Gastroesophageal sphincter (tissue), 4 donors: ENCODE measurements around the gene ERCC6L. TPM values are rescaled to one million over a fixed set of nuclear protein-coding genes. Genes with fewer than 3 reads are reported as not detected.
"Not testable (repeated sequence)": the region's sequence is repeated elsewhere in the genome, so short reads cannot be mapped to it uniquely, and the experiment has no call there.

Source experiments
- ATAC-seq: fragments of 150-250 bp; one replicate; pipeline ENCODE4 v1.9.1; 2016; ENCODE audit warnings: mild to moderate bottlenecking, moderate library complexity
- H3K27ac ChIP-seq, 4 donors: fragments of 200-600 bp; sonication (generic) in 3 of 4; 1 replicate in 3 of 4; 2 replicates in 1 of 4; pipeline ENCODE4 v1.5.1; 2016 to 2019
- H3K27me3 ChIP-seq: fragments of 200-600 bp; sonication (generic); one replicate; pipeline ENCODE4 v1.5.1; 2019
- H3K36me3 ChIP-seq, 2 donors: fragments of 200-600 bp; sonication (generic); one replicate each; pipeline ENCODE4 v1.5.1; 2019; ENCODE audit warnings: control low read depth in 1 of 2
- H3K4me1 ChIP-seq, 3 donors: fragments of 200-600 bp; sonication (generic); 1 replicate in 2 of 3; 2 replicates in 1 of 3; pipeline ENCODE4 v1.5.1; 2016 to 2019; ENCODE audit warnings: control low read depth in 2 of 3
- H3K4me3 ChIP-seq, 2 donors: fragments of 200-600 bp; sonication (generic); one replicate each; pipeline ENCODE4 v1.5.1; 2019; ENCODE audit warnings: mild to moderate bottlenecking in 1 of 2, moderate library complexity in 1 of 2
- H3K9me3 ChIP-seq, 3 donors: fragments of 200-600 bp; sonication (generic); one replicate each; pipeline ENCODE4 v1.5.1; 2017 to 2019; ENCODE audit warnings: control low read depth in 2 of 3
- EP300 ChIP-seq: sonication (generic); formaldehyde crosslinking; IDR thresholded peaks from one replicate; pipeline ENCODE4 v1.6.1; 2017; ENCODE audit warnings: antibody characterized with exemption, mild to moderate bottlenecking
- POLR2A ChIP-seq, 2 donors: fragments of 450-650 bp; IDR thresholded peaks; one replicate each; pipeline ENCODE4 v1.6.1; 2017; ENCODE audit warnings: antibody characterized with exemption in 2 of 2, mild to moderate bottlenecking in 2 of 2, moderate library complexity in 1 of 2
- POLR2AphosphoS5 ChIP-seq: sonication (generic); formaldehyde crosslinking; IDR thresholded peaks from one replicate; pipeline ENCODE4 v1.6.1; 2017; ENCODE audit warnings: antibody characterized with exemption
- WGBS, 2 donors: methylation state at CpG; one replicate each; pipeline ENCODE4 v1.1.5; 2018; ENCODE audit warnings: low coverage in 1 of 2; 5-methylcytosine and 5-hydroxymethylcytosine counted together
- total RNA-seq, 4 donors: library from RNA; depleted of rRNA; stranded (reverse); fragments of >200 nt; gene quantifications; one replicate each; pipeline ENCODE4 v1.1.0, GENCODE V29; 2016
- TF ChIP-seq, protein P1 (sequence below), 4 experiments: fragments of 200-600 bp in 2 of 4; fragments of 450-650 bp in 2 of 4; sonication (generic) in 1 of 4; IDR thresholded peaks; one replicate each; pipeline ENCODE4 v1.5.1; 2017 to 2019; ENCODE audit warnings: antibody characterized with exemption in 4 of 4, mild to moderate bottlenecking in 2 of 4, moderate library complexity in 2 of 4

The ERCC6L gene
- total RNA-seq, 4 donors from 2014 or later: 0.37 TPM; not detected in 3

GRCh38 chrX:72181178-72182125 is 57.4 kb downstream of the ERCC6L start, which contains the start of gene PIN4:
PIN4 (plus strand) TSS chrX:72181757; CDS start chrX:72181786, 29 bp downstream.
- no peak for TF ChIP-seq EP300
- no peak for TF ChIP-seq POLR2A (IDR thresholded peaks at IDR 0.05)
- TF ChIP-seq, protein P1, sequence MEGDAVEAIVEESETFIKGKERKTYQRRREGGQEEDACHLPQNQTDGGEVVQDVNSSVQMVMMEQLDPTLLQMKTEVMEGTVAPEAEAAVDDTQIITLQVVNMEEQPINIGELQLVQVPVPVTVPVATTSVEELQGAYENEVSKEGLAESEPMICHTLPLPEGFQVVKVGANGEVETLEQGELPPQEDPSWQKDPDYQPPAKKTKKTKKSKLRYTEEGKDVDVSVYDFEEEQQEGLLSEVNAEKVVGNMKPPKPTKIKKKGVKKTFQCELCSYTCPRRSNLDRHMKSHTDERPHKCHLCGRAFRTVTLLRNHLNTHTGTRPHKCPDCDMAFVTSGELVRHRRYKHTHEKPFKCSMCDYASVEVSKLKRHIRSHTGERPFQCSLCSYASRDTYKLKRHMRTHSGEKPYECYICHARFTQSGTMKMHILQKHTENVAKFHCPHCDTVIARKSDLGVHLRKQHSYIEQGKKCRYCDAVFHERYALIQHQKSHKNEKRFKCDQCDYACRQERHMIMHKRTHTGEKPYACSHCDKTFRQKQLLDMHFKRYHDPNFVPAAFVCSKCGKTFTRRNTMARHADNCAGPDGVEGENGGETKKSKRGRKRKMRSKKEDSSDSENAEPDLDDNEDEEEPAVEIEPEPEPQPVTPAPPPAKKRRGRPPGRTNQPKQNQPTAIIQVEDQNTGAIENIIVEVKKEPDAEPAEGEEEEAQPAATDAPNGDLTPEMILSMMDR (IDR thresholded peaks at IDR 0.05): no peak
- TF ChIP-seq POLR2AphosphoS5: peak; percentile 43
- WGBS, 2 donors: 0 to 39% methylated on average over 5 to 12 of the region's 46 CpGs
- H3K4me1 ChIP-seq: peaks cover 0 to 26% (median 4%) of the 10 kb centered on the region in 3 donors
- peaks cover 0 to 2% of the 10 kb centered on the region in 2 donors for H3K36me3 ChIP-seq
- ATAC-seq: peak; percentile 97
- no peaks in the 10 kb centered on the region for H3K9me3 ChIP-seq
- H3K27me3 ChIP-seq: no peaks in the 10 kb centered on the region
- peak within 1 kb of the TSS; percentile 77 to 94 (median 80) for H3K27ac ChIP-seq
- H3K4me3 ChIP-seq: peak within 1 kb of the TSS; percentile 65 to 78

DNA sequence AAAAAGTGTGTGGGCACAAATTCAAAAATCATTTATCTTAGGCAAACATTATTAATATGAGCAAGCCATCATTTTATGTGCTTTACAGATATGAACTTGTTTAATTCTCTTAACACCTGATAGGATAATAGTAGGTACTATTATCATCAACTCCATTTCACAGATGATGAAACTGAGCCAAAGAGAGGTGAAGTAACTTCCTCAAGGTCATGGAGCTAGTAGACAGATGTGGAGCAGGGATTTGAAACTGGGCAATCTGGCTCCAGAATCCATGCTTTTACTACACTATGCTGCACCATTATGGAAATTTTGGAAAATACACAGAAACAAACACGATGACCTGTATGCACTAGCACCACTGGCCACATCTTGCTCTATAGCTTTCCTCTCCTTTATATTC is 58.3 kb downstream of the ERCC6L start:
- Histone ChIP-seq H3K9me3 (no peaks in the 10 kb centered on the region), H3K36me3 (no peaks in the 10 kb centered on the region), H3K27ac (peak overlapping the region; percentile 77 to 94 (median 80)), H3K27me3 (no peaks in the 10 kb centered on the region), H3K4me3 (peak overlapping the region; percentile 65 to 78), H3K4me1 (peaks cover 0 to 26% (median 4%) of the 10 kb centered on the region in 3 donors)
- ATAC-seq: no peak
- 0 to 14% methylated on average over 1 of the region's 1 CpG for whole genome bisulfite sequencing, 2 donors
- TF ChIP-seq EP300 (no peak), POLR2A (IDR thresholded peaks at IDR 0.05) (no peak), POLR2AphosphoS5 (no peak)
- TF ChIP-seq, protein P1 (IDR thresholded peaks at IDR 0.05): no peak

- Histone ChIP-seq H3K4me3 (no peak overlapping the region), H3K4me1 (peaks cover 0 to 5% (median 0%) of the 10 kb centered on the region in 3 donors), H3K27ac (no peak overlapping the region), H3K36me3 (no peaks in the 10 kb centered on the region), H3K27me3 (no peaks in the 10 kb centered on the region), H3K9me3 (no peaks in the 10 kb centered on the region)
- 46% methylated on average over 2 of the region's 2 CpGs; no CpG with 5 or more reads in 1 of the 2 donors for WGBS, 2 donors
- no peak for ATAC-seq
- TF ChIP-seq POLR2A (IDR thresholded peaks at IDR 0.05) (no peak), POLR2AphosphoS5 (no peak), EP300 (no peak)
- TF ChIP-seq, protein P1 (IDR thresholded peaks at IDR 0.05): no peak
Observed at GRCh38 chrX:72176981-72177380, 61.8 kb downstream of the ERCC6L start.

- not testable (repeated sequence) for H3K27me3 ChIP-seq, H3K9me3 ChIP-seq, H3K4me3 ChIP-seq, H3K4me1 ChIP-seq, ATAC-seq, H3K36me3 ChIP-seq, H3K27ac ChIP-seq
- 80% methylated on average over 1 of the region's 5 CpGs; no CpG with 5 or more reads in 1 of the 2 donors for WGBS, 2 donors
Observed at GRCh38 chrX:72176289-72176688, 62.5 kb downstream of the ERCC6L start.

- no peak for ATAC-seq
Observed at GRCh38 chrX:72169008-72169728, 69.7 kb downstream of the ERCC6L start.

More at GRCh38 chrX:72169008-72169728, 69.7 kb downstream of the ERCC6L start:
- H3K9me3 ChIP-seq: no peaks in the 10 kb centered on the region
- H3K27me3 ChIP-seq: no peaks in the 10 kb centered on the region
- no peaks in the 10 kb centered on the region for H3K36me3 ChIP-seq
- H3K27ac ChIP-seq: no peak overlapping the region
- H3K4me1 ChIP-seq: no peaks in the 10 kb centered on the region
- WGBS, 2 donors: 45 to 86% methylated on average over 4 to 5 of the region's 6 CpGs
- TF ChIP-seq, protein P1 (IDR thresholded peaks at IDR 0.05): no peak
- TF ChIP-seq EP300 (no peak), POLR2AphosphoS5 (no peak), POLR2A (IDR thresholded peaks at IDR 0.05) (no peak)
- H3K4me3 ChIP-seq: peak overlapping the region in 1 of 2 donors; percentile 2
